Stromal cell of bone marrow (primary cell): Measurements from ENCODE around the gene TSLP.

Experiments
- DNase-seq: peaks from one replicate; pipeline ENCODE4 v3.0.0-alpha.2; 2012; ENCODE audit warnings: low read depth

The TSLP gene

DNA sequence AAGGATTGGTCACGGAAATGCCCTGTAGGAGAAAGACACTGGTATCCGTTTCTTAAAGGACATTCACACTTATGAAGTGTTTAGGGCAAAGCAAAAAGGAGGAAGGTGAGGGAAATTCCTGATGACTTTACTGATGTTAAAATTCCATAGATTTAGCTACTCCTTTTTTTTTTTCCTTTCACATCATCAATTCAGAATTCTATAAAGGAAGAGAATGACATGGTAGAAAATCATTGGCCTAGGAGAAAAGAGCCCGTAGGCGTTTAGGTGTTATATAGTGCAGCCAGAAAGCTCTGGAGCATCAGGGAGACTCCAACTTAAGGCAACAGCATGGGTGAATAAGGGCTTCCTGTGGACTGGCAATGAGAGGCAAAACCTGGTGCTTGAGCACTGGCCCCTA lies at the start of gene TSLP:
TSS of gene TSLP (plus strand) at position 301 of the 400 bp plus-strand sequence. CDS start 178 bp downstream, outside the sequence.
- DNase-seq, result no peak

DNA sequence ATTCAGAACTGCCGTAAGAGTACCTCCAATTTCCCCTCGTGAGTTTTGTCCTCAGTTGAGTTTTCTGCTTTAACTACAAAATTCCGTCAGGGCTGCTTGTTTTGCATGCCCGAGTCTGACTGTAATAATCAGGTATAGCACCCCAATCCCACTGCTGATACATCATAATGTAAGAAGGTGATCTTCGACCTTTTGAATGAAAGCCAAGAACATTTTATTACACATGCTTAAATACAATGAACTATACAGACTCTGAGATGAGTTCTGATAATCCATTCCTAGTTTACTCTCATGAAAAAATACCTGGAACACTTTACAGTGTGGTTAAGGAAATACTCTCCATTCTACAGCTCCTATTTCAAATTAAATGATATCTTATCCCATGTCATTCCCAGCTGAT lies 49.2 kb upstream of the TSLP start:
- no peak for DNase-seq

DNA sequence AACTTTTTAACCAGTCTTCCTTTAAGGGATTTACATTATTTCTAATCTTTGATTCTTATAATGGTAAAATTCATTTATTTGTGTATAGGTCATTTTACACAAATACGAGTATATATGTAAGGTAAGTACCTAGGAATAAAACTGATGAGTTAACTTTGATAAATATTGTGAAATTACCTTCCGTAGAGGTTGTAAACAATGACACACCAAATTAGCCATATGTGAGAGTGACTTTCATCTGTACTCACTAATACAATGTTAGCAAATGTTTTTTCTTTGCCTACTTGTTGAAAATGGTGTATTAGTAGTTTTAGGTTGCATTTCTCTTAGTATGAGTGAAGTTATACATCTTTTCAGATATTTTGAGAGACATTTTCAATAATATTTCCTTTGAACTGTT lies 42.6 kb upstream of the TSLP start:
- DNase-seq, result no peak

DNA sequence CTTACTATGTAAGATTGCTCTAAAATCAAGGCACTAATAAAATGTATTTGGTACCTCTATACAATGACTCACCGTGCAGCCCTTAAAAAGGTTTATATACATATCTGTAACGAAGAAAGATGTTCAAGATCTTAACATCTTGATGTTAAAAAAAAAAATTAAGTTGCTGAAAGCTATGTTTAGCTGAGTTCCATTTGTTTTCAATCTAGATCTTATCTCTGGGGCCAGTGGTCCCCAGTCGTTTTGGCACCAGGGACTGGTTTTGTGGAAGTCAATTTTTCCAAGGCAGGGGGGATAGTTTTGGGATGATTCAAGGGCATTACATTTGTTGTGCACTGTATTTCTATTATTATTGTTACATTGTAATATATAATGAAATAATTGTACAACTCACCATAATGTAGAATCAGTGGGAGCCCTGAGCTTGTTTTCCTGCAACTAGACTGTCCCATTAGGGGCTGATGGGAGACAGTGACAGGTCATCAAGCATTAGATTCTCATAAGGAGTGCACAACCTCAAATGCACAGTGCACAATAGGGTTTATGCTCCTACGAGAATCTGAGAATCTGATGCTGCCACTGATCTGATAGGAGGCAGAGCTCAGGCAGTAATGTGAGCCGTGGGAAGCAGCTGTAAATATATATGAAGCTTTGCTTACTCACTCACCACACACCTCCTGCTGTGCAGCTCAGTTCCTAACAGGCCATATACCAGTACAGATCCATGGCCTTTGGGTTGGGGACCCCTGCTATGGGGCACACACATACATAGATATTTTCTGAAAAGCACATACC lies 27.6 kb upstream of the TSLP start:
- DNase-seq, result no peak

DNA sequence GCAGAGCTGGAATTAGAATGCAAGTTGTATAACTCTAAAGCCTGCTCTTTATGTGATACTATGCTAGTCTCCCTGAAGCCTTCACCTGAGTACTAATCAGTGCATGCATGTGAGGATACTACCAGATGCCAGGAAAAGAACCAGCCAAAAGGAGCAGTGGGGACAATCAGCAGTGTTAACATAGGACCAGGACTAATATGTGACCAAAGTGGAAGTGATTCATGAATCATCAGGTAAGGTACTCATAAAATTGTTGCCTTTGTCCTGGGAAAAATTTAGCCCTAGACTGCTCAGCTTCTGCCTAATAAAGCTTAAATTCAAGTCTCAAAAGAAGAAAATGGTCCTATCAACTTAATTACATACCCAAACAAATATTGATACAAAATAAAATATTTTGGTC lies 13.4 kb upstream of the TSLP start:
- no peak for DNase-seq

DNA sequence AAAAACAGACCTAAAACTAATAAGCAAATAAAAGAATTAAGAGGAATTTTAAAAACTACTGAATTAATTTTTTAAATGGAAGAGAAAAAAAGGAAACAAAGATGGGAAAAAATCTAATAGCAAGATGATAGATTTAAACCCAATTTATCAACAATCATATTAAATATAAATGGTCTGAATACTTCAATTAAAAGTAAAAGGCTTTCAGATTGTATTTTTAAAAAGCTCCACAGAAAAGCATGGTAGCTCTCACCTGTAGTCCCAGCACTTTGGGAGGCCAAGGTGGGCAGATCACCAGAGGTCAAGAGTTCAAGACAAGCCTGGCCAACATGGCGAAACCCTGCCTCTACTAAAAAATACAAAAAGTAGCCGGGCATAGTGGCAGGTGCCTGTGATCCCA lies 11.3 kb upstream of the TSLP start:
- no peak for DNase-seq

DNA sequence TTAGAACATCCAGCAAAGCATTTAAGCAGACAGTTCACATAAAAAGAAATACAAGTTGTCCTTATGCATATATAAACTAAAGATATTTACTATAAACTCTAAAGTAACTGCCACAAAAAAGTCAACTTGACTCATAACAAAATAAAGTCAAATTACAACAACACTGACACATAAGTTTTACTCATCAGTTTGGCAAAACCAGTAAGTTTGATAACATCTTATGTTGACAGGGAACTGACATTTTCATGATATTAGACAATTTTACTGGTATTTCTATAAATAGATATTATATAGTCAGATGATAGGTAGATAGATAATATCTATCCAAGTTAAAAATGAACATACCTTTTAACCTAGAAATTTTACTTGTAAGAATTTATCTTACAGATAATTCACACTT lies 9.9 kb upstream of the TSLP start:
- DNase-seq, result no peak

DNA sequence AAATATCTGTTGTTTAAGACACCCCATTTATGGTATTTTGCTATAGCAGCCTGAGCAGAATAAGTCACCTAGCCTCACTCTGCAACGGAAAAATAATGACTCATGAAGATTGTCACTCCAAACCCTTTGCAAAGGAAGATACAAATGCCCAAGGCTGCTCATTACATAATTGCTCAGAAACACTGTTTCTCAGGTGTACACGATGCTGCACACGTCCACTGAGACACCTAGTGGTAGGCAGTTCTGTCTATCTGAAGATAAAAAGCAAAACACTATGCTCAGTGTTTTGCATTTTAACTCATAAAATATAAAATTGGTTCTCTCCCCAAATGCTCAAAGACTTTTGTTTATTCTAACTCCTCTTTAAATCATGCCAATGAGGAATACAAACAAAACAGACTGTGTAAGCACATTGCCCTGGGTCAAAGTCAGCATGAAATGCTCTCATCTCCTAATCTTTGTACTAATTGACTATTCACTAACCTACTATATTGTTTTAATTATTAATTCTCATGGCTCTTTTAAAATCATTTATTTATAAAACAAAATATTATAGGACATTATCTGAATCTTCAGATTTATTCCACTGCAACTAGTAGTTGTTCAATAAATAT lies 7.7 kb upstream of the TSLP start:
- no peak for DNase-seq

DNA sequence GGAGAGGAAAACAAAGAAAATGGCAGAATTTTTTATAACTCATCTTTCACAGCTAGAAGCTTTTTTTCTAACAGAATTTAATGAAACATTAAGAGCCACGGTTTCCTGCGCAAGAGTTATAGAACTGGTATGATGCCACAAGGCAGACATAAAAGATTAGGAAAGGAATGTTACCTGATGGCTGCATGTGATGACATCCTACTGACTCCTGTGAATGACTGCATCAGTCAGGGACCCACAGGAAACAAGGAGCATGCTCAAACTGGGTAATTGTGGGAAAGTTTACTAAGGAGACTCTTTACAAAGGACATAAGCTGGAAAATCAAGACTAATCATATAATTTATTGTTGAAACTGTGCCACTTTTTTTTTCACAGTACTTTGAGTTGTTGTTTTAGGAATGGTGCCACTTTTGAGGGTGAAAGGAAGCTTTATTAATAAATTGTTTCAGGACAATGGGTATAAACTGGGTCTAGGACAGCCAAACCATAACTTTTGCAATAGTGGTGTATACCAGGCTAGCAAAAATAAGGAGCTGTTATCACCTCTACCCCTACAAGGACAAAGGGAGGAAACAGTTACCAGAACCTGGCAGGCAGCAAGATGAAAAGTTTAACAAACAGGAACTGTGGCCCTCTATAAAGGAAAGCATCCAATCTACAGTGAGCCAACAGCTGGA lies 5.1 kb upstream of the TSLP start:
- DNase-seq, result no peak

DNA sequence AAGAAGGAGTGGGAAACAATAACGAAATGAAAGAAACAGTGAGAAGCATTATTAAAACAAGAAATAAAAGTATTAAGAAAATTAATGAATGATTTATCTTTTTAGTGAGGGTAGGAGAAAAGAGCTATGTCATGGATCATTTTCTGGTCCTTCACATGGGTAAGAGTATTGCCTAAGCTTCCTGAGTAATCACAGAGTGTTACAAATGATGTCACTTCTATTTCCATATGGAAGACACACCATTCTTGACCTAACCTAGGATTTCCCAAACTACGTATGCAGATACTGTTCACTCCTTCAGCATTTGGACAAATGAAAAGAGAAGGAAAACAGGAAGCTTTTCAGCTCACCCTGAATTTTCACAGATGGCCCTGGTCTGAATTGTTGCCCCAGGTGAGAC lies 3.3 kb upstream of the TSLP start:
- DNase-seq, result no peak

DNA sequence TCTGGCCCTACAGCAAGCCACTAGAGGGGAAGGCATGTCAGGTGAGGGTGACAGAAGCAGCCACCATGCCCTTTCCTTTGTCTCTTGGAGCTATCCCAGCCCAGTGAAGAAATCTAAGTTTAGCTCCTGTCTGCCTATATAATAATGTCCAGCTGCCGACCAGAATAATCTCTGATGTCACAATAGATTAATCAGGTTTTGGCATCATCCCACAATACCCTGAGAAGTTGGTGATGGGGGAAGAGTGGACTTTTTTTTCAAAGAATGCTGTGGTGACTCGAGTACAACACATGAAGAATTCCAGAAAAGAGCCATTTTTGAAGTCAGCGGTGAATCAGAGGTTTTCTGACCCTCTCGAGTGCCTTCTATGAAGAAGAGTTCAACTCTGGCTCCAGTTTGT lies 1.7 kb upstream of the TSLP start:
- DNase-seq, result peak; percentile 55

DNA sequence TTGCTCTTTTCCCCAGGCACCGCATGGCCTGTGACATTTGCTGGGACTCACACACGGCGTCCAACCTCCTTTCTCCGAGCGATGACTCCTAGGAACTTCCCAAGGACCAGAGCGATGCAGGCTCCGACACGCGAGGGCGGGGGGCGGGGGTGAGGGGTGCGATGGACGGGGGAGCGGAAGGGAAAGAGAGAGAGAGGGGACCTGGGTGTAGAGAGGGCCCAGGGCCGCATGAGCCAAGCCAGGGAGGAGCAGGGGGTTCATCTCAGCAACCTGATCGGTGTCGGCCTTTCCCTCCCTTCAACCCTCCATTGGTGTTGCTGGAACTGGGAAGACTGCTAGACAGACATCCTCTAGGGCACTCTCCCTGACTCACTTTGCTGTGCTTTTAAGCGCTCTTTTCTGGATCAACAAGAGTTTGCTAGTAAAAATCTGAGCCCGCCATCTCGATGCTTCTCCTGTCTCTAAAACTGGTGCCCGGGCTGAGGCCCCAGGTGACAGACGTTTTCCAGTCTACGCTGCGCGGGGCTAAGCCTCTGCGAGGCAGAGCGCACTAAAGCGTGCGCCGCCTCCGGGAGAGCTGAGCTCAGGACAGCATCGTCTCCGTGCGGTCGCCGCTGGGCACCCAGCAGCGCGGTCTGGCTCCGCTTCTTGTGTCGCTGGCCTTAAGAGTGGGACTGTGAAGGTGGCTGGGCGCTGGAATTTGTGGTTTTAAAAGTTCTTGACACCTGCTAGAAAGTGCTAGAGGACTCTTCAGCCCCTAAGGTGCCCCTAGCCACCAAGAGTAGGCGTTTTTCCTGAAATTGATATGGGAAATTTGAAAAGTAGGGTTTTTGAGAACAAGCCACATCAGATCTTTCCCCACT lies 1.0 kb upstream of the TSLP start:
- DNase-seq, result peak; percentile 11

DNA sequence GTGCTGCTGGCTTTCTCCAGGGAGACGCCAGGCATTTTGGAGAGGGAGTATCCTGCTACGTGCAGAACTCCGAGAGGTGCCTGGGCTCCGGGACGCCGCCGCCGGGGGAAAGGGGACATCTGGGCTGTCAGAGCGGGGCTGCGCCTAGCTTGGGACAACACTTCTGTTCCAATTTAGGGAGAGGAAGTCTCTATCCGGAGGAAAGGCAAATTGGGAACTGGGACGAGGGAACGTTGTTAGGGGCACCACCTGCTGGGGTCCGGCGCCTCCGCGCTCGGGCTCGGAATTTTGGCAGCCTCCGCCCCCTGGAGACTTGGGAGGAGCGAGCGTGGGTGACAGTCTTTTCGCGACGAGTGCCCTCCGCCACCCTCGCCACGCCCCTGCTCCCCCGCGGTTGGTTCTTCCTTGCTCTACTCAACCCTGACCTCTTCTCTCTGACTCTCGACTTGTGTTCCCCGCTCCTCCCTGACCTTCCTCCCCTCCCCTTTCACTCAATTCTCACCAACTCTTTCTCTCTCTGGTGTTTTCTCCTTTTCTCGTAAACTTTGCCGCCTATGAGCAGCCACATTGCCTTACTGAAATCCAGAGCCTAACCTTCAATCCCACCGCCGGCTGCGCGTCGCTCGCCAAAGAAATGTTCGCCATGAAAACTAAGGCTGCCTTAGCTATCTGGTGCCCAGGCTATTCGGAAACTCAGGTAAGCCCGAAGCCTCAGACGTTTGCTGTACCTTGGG lies 1.6 kb downstream of the TSLP start:
- peak; percentile 5 for DNase-seq

DNA sequence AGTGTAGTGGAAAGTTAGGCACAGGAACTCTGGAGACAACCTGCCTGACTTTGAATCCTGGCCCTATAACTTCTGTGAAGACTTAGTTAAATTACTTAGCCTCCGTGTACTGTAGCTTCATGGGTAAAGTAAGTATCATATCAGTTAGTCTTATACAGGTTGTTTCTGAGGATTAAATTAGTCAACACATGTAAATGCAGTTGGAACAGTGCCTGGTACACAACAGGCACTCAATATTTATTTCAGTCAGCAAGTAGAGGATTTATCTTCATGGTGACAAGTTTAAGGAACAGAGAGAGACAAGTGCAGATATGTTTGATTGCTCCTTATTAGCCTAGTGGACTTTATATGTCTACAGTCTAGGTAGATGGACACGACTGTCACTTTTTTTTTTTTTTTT lies 2.7 kb downstream of the TSLP start:
- DNase-seq, result no peak

DNA sequence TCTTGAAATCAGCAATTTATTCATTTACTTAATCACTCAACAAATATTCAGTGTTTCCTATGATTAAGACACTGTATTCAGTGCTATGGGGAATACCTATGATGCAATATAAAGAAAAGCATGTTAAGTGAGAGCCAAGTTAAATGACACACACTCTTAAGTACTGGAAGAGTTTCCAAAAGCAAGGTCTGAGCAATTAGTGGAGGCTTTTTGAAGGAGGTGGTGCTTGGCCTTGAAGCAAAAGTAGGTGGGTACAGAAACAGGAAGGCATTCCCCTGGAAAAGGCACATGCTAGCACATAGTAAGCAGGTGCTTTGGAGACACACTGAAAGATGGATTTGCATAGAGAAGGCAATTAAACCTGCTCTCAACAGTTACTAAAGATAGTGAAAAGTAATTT lies 4.0 kb downstream of the TSLP start:
- DNase-seq, result peak; percentile 90

DNA sequence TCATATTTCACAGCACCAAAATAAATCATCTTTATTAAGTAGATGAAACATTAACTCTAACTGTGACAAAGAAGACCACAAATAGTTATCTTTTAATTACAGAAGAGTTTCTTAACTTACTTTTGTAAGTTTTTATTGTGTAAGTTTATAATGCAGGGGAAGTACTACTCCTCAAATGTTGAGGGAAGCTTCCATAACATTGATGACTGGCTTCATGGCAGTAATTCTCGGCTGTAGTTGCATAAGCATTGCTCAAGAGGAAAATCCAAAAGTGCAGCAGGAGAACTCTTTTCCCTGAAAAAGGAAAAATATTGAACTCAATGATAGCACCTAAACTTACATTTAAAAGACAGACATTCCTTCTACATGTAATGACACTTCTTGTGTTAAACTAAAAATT lies 4.6 kb downstream of the TSLP start:
- peak; percentile 17 for DNase-seq

DNA sequence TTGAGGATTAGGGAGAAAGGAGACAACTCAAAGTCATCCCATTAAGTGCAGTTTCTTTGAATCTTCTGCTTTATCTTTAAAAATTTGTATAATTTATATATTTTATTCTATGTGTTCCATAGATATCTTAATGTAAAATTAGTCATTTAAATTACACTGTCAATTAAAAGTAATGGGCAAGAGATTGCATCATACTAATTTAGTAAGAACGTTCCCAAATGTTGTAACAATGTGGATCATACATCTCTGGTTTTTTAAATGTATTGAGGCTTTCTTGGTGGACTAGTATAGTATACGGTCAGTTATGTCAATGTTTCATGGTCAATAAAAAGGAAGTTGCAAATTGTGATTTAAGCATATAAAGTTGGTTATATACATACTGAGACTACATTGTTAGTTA lies 6.2 kb downstream of the TSLP start:
- no peak for DNase-seq

DNA sequence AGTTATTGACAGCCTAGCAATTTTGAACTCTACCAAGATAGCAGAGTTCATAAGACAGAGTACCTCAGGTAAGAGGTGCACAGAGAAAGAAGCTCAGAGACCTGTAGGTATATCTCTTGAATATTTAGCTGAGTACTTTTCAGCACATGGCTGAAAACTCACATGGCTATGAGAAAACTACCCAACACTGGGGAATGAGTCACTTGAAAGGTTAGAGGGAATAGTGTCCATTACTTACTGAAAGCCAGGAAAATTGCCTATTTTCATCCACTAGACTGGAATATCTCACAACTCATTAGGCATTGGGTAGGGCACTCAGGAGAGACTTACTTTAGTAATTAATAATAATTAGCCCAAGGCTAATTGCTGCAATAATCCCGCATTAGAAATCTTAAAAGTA lies 8.3 kb downstream of the TSLP start:
- peak; percentile 7 for DNase-seq

DNA sequence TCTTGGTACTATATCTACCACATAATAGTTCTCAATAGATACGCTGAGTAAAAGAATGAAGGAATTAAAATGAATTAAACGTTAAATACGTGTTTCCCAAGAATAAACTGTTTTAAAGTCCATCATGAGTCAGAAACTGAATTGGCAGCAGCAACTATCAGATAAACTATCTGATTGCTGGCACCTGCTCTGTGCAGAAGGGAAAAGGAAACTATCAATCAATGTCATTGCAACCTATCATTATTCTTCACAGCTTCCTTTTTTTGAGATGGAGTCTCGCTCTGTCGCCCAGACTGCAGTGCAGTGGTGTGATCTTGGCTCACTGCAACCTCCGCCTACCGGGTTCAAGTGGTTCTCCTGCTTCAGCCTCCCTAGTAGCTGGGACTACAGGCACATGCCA lies 11.8 kb downstream of the TSLP start:
- no peak for DNase-seq

DNA sequence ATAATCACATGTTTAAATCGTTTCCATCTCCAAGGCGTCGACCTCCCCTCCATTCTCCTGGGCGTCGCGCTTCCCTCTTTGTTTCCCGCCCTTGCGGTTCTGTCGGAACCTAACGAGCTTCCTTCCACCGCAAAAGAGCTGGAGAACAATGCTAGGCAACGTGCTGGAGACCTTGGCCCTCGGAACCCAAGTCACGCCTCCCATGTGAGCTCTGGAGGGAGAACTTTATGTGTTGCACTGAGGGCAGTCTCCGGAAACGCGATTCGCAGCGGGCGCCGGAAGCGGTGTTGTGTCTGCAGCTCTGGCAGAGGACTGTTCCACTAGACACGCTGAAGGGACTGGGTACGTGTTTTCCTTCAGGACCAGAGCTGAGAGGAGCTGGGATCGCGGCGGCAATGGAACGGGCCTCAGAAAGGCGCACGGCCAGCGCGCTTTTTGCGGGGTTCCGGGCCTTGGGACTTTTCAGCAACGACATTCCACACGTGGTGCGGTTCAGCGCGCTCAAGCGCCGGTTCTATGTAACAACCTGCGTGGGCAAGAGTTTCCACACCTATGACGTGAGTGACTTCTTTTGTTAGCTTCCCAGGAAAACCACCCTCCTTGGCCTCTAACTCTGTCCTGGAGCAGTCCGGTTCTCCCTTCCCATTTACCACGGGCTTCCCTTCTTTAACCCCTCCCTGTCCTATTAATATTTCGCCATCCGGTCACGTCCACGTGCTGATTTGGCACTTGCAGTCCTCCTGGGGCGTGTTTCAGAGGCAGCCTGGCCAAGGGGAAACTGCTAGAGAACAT lies 20.7 kb downstream of the TSLP start, which contains the start of gene WDR36:
TSS of gene WDR36 (plus strand) at position 287 of the 792 bp plus-strand sequence. CDS start at position 396, 109 bp downstream.
- DNase-seq, result peak; percentile 86

DNA sequence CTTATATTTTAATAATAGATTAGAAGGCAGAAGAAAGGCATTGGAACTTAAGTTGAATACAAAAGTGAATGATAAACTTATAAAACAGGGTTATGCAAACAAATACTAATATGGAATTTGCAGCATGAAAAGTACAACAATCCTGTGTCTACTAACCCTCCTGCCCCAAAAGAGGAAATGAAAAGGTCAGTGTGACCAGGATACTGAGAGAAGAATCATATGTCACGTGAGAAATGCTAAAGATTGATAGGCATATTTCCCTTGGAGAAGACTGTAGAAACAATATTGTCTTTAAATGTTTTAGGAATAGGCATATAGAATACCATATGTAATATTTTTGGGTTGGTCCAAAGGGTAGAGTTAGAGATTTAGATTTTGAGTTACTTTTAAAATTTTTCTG lies 24.5 kb downstream of the TSLP start:
- no peak for DNase-seq
